Motor neuron (in vitro differentiated cells): ENCODE measurements around the gene NDUFAF8. TPM values are rescaled to one million over a fixed set of nuclear protein-coding genes. Genes with fewer than 3 reads are reported as not detected.

Source experiments
- ATAC-seq, 8 experiments: fragments of 200-7000 bp; cut with Tn5 transposase; replicated peaks in 6 of 8; 2 replicates each; pipeline ENCODE4 v1.8.0; 2021; ENCODE audit warnings: mild to moderate bottlenecking in 8 of 8, moderate library complexity in 8 of 8
- H3K27ac ChIP-seq, 2 donors: fragments of 250-450 bp; sonication (Bioruptor Pico); 2 replicates each; pipeline ENCODE4 v1.9.0; 2021; ENCODE audit warnings: antibody characterized with exemption in 2 of 2, mild to moderate bottlenecking in 2 of 2, moderate library complexity in 1 of 2
- H3K4me1 ChIP-seq, 2 donors: fragments of 250-450 bp; sonication (Bioruptor Pico); replicated peaks in 1 of 2; 2 replicates each; pipeline ENCODE4 v1.6.1; 2021; ENCODE audit warnings: antibody characterized with exemption in 2 of 2, mild to moderate bottlenecking in 2 of 2, moderate library complexity in 1 of 2
- H3K4me3 ChIP-seq, 5 donors: fragments of 250-450 bp; sonication (Bioruptor Pico); 2 replicates each; pipeline ENCODE4 v1.9.0; 2021; ENCODE audit warnings: antibody characterized with exemption in 5 of 5, mild to moderate bottlenecking in 5 of 5, moderate library complexity in 4 of 5
- WGBS, 10 experiments: fragments of 450-650 bp; shearing (Covaris generic); methylation state at CpG; one replicate each; pipeline ENCODE4 v1.0.0; 2022; 5-methylcytosine and 5-hydroxymethylcytosine counted together
- in situ Hi-C, 9 experiments: fragments of 400-800 bp; cut with MboI; loops; one replicate each; pipeline ENCODE4 v1.15.0; 2021; ENCODE audit warnings: low sequenced_read_pairs in 9 of 9, low pct_unique_long_range_greater_than_20kb in 2 of 9; ENCODE audit not compliant: unreplicated experiment in 9 of 9
- total RNA-seq, 8 experiments: library from RNA; unstranded; fragments of 300-600 nt; gene quantifications; 2 replicates each; pipeline versions ENCODE4 v1.2.3 to v1.2.4, GENCODE V29; 2022

The NDUFAF8 gene
- total RNA-seq, 8 experiments from 2014 or later = 23.9 to 200 (median 94.8) TPM

DNA sequence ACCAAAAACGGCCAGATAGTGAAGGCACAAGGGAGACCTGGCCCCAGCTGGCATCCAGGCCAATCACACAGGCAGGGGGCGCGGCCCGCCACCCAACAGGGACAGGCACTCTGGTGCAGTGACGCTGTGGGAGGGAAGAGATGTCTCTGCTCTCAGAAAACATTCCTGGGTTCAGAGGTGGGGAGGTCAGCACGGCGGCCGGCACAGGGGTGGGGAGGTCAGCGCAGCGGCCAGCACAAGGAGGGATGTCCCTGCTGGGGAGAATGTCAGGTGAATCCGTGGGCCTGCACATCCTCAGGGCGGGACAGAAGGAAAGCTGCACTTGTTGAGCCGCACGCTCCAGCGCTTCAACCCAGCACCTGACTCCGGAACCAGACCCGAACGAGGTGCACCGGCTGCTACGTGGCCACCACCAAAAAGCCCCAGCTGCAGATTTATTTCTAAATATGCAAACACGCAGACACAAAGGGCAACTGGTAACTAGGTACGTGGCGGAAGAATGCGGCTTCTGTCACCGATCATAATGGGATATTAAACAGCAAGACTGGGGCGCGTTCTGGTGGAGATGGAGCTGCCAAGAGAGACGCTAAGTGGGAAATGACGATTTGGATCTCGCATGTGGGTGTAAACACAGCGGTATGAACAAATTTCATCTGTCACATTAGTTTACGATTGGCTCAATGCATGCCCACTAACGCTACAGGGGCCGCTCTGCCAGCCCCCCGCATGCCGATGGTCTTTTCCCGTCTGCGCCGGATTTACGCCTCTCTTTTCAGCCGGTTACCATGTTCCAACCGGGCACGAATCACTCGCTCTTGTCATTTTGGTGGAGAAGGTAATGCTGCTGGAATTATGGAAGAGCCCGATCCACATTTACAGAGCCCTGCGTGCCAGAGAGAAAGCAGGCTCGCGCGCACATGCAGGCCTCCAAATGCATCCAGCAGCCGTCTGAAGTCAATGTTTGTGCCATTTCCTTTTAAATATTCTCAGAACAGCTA lies 40.5 kb downstream of the NDUFAF8 start:
- H3K4me3 ChIP-seq = no peak overlapping the region
- peak overlapping the region in 1 of 2 donors; percentile 24 for H3K27ac ChIP-seq
- 73 to 100% (median 93%) methylated on average over 1 to 31 of the region's 50 CpGs for WGBS, 10 experiments
- ATAC-seq = peak in 2 of 8 experiments; percentile 6 to 16
- H3K4me1 ChIP-seq = peaks cover 8 to 16% of the 10 kb centered on the region in 2 donors
- in situ Hi-C loops = loop anchor here in 3 of 9 experiments (25.0 kb wide), 1 partner anchor 208 kb away; no protein-coding TSS in a partner anchor

GRCh38 chr17:81280571-81280970 lies 41.5 kb downstream of the NDUFAF8 start:
- no peak overlapping the region for H3K4me3 ChIP-seq
- in situ Hi-C loops = loop anchor here in 3 of 9 experiments (25.0 kb wide), 1 partner anchor 207 kb away; no protein-coding TSS in a partner anchor
- H3K4me1 ChIP-seq = peaks cover 16 to 26% of the 10 kb centered on the region in 2 donors
- no peak overlapping the region for H3K27ac ChIP-seq
- WGBS, 10 experiments = 80% methylated on average over 1 of the region's 24 CpGs; no CpG with 5 or more reads in 9 of the 10 experiments
- no peak for ATAC-seq

GRCh38 chr17:81282141-81282540 lies 43.0 kb downstream of the NDUFAF8 start:
- H3K4me1 ChIP-seq = peaks cover 19 to 30% of the 10 kb centered on the region in 2 donors
- in situ Hi-C loops = loop anchor here in 3 of 9 experiments (25.0 kb wide), 1 partner anchor 205 kb away; no protein-coding TSS in a partner anchor
- no peak overlapping the region for H3K4me3 ChIP-seq
- no peak overlapping the region for H3K27ac ChIP-seq
- ATAC-seq = no peak
- WGBS, 10 experiments = 88 to 93% methylated on average over 5 to 11 of the region's 33 CpGs; no CpG with 5 or more reads in 8 of the 10 experiments

GRCh38 chr17:81282876-81283275 lies 43.8 kb downstream of the NDUFAF8 start:
- ATAC-seq = no peak
- no peak overlapping the region for H3K4me3 ChIP-seq

DNA sequence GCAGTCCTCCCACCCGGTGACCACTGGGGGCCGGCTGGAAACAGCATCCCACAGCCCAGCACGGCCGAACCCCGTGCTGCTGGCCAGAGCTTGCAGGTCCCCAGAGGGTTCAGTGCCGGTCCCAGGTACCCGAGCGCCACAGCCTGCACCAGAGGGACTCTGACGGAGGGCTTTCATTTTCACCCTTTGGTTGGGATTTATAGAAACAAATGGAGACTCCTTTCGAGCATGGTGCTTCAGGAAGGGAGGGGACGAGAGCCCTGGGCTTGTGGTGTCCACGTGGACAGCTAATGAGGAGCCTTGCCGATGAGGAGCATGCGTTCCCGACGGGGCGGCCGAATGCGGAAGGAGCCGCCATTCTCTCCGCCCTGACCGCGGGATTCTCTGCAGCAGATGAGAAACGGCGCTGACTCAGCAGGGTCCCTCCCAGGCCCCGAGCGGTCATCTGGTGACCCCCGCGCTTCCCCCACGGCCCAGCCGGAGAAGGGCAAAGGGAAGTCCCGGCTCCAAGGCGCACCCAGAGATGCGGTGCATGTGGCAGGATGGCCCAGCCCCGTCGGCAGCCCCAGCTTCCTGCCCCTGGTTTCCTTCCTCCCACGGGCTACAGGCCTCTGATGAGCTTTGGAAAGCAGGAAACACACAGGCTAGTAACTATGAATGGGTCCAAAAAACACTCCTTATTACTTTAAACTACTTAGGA lies 46.2 kb downstream of the NDUFAF8 start:
- Histone ChIP-seq H3K27ac (peak overlapping the region; percentile 24 to 78), H3K4me3 (peak overlapping the region in 2 of 5 donors; percentile 14 to 20), H3K4me1 (peaks cover 18% of the 10 kb centered on the region in 2 donors)
- peak in 7 of 8 experiments; percentile 57 to 97 (median 91) for ATAC-seq
- 0 to 100% (median 37%) methylated on average over 1 to 20 of the region's 37 CpGs; no CpG with 5 or more reads in 2 of the 10 experiments for WGBS, 10 experiments
- in situ Hi-C loops = loop anchor here in 3 of 9 experiments (25.0 kb wide), 1 partner anchor 202 kb away; no protein-coding TSS in a partner anchor

More at GRCh38 chr17:81282876-81283275, 43.8 kb downstream of the NDUFAF8 start:
- Histone ChIP-seq H3K4me1 (peaks cover 19 to 30% of the 10 kb centered on the region in 2 donors), H3K27ac (no peak overlapping the region)
- 100% methylated on average over 1 of the region's 16 CpGs; no CpG with 5 or more reads in 9 of the 10 experiments for WGBS, 10 experiments
- in situ Hi-C loops = loop anchor here in 3 of 9 experiments (25.0 kb wide), 1 partner anchor 204 kb away; no protein-coding TSS in a partner anchor

DNA sequence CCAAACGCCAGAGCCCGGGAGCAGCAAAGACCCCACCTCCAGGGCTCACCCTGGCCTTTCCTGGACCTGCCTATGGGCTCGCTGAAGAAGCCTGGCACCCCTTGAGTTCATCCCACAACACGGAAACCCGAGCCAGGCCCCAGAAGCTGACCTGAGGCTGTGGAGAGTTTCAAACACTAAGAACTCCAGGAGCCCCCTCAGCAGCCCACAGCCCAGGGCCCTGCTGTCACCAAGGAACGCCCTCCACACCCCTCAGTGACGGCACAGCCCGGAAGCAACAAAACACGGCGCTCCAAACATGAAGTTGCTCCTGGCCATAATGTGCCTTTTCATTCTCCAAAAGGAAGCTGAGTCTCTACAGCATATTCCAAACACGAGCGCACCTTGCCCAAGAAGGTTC lies 46.8 kb downstream of the NDUFAF8 start:
- WGBS, 10 experiments = 50 to 100% (median 80%) methylated on average over 1 to 8 of the region's 12 CpGs; no CpG with 5 or more reads in 4 of the 10 experiments
- Histone ChIP-seq H3K4me3 (peak overlapping the region in 1 of 5 donors; percentile 20), H3K27ac (peak overlapping the region in 1 of 2 donors; percentile 78), H3K4me1 (peaks cover 14 to 15% of the 10 kb centered on the region in 2 donors)
- in situ Hi-C loops = loop anchor here in 3 of 9 experiments (25.0 kb wide), 1 partner anchor 201 kb away; no protein-coding TSS in a partner anchor
- ATAC-seq = no peak

DNA sequence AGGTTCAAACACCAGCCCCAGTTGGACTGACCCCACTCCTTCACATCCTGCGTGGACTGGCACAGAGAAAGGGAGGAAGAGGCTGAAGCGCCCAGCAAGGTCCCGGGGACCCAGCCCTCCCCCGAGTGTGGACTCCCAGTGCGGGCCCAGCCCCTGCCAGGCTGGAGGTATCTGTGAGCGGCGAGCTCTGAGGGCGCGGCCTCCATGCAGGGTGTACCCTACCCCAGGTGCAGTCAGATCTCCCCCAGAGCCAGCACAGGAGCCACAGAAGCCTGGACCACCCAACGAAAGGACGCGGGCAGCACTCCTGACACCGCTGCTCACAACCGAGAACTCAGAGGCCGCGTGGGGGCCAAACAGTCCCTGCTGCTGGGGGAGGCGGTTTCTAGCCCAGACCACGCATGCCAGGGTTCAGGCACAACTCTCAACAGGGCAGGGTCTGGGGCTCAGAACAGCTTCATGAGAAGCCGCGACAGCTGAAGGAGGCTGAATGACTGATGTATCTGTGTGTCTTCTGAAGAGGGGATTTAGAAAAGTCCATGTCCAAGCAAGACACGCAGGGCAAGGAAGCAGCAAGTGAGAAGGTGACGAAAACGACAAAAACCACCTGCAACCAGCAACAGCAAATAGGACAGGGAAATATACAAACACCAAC lies 47.5 kb downstream of the NDUFAF8 start:
- H3K27ac ChIP-seq = no peak overlapping the region
- WGBS, 10 experiments = 80 to 100% (median 93%) methylated on average over 1 to 9 of the region's 23 CpGs; no CpG with 5 or more reads in 1 of the 10 experiments
- in situ Hi-C loops = loop anchor here in 3 of 9 experiments (25.0 kb wide), 1 partner anchor 201 kb away; no protein-coding TSS in a partner anchor
- no peak for ATAC-seq
- H3K4me3 ChIP-seq = no peak overlapping the region
- peaks cover 14 to 15% of the 10 kb centered on the region in 2 donors for H3K4me1 ChIP-seq

DNA sequence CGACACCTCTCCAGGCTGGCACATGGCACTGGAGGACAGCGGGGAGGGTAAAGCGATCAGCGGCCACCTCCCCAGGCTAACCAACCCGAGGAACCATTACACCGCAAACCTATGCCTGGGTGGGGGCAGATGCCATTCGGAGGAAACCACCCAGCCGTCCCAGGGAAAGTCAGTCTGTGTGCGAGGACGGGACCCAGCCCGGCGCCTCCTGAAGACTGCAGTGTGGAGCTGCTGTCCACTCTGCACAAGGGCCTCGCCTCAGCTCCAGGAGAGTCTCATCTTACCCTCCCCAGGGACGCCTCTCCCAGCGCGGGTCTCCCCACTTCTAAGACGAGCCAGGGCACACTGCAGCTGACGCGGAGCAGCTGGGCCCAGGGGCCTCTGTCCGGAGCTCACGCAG lies 48.0 kb downstream of the NDUFAF8 start:
- no peak overlapping the region for H3K27ac ChIP-seq
- H3K4me3 ChIP-seq = no peak overlapping the region
- WGBS, 10 experiments = 82 to 100% (median 96%) methylated on average over 3 to 11 of the region's 21 CpGs; no CpG with 5 or more reads in 3 of the 10 experiments
- no peak for ATAC-seq
- peaks cover 14 to 15% of the 10 kb centered on the region in 2 donors for H3K4me1 ChIP-seq
- in situ Hi-C loops = loop anchor here in 3 of 9 experiments (25.0 kb wide), 1 partner anchor 200 kb away; no protein-coding TSS in a partner anchor

GRCh38 chr17:81287741-81288430 lies 48.8 kb downstream of the NDUFAF8 start:
- Histone ChIP-seq H3K27ac (no peak overlapping the region), H3K4me1 (peaks cover 14 to 15% of the 10 kb centered on the region in 2 donors), H3K4me3 (no peak overlapping the region)
- no peak for ATAC-seq
- 80 to 100% (median 96%) methylated on average over 1 to 6 of the region's 16 CpGs; no CpG with 5 or more reads in 1 of the 10 experiments for WGBS, 10 experiments
- in situ Hi-C loops = loop anchor here in 3 of 9 experiments (25.0 kb wide), 1 partner anchor 199 kb away; no protein-coding TSS in a partner anchor

DNA sequence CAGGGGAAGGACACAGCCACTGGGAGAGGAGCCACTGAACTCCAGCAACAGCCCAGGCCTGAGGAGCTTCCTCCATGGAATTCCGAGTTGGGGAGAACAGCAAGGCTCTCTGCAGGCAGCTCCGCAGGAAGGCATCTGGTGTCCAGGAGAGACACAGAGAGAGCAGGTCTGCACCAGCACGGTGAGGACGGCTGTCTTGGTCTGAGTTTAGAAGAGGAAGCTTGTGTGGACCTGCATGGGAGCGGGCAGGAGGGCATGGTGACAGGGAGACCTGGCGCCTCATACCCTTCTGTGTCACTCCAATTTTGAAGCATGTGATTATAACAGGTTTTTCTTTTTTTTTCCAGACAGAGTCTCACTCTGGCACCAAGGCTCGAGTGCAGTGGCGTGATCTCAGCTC lies 49.6 kb downstream of the NDUFAF8 start:
- 90 to 100% (median 96%) methylated on average over 1 to 6 of the region's 8 CpGs; no CpG with 5 or more reads in 4 of the 10 experiments for WGBS, 10 experiments

GRCh38 chr17:81289627-81290026 lies 50.5 kb downstream of the NDUFAF8 start:
- Histone ChIP-seq H3K4me1 (peaks cover 16 to 19% of the 10 kb centered on the region in 2 donors), H3K27ac (no peak overlapping the region), H3K4me3 (no peak overlapping the region)
- ATAC-seq = no peak
- in situ Hi-C loops = loop anchor here in 3 of 9 experiments (25.0 kb wide), 1 partner anchor 198 kb away; no protein-coding TSS in a partner anchor
- WGBS, 10 experiments = 67 to 100% (median 85%) methylated on average over 1 to 6 of the region's 21 CpGs; no CpG with 5 or more reads in 5 of the 10 experiments

More for the DNA sequence above, 49.6 kb downstream of the NDUFAF8 start:
- no peak for ATAC-seq
- in situ Hi-C loops = loop anchor here in 3 of 9 experiments (25.0 kb wide), 1 partner anchor 199 kb away; no protein-coding TSS in a partner anchor
- Histone ChIP-seq H3K4me3 (no peak overlapping the region), H3K4me1 (peaks cover 14 to 15% of the 10 kb centered on the region in 2 donors), H3K27ac (no peak overlapping the region)
